GM19240 (cell line): ENCODE data around the gene RGS14.
A peak's percentile ranks its signal among the peaks of the same experiment; 100 is the strongest.
"Not testable (repeated sequence)": the region's sequence is repeated elsewhere in the genome, so short reads cannot be mapped to it uniquely, and the experiment has no call there.

Experiments used
- DNase-seq: peaks from one replicate; pipeline ENCODE4 v3.0.0; 2011; ENCODE audit warnings: low spot score; ENCODE audit not compliant: insufficient read length

The RGS14 gene

DNA sequence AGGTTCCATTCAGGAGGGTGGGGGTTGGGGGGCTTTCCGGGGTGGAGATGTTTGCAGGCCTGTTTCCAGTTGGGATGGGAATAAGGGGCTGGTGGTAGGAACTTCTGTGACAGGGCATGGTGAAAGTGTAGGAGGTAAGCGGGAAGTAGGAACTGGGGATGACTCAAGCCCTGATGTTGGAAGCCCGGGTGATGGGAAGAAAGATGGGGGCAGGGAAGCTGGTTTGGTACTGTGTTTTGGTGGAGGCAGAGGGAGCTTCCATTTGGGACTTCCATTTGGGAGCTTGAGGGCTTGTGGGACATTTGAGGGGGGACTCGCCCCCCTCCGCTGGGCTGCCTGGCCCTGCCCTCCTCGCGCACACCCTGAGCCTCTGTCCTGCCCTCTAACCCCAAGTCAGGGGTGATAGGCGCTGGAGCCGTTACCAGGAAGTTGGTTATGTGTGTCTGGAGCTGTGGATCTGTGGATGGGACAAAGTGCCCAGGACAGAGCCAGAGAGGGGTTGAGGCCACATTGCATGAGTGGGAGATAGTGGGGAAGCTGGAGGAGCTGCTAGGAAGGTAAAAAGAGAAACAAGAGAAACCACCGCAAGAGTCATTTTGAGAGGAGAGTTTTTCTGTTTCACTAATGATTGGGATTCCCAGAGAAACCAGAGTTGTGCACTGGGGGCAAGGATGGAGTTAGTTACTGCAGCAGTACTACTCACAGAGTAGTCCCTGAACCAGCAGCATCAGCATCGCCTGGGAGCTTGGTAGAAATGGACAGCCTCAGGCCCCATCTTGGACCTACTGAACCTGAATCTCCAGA, 6.6 kb downstream of the RGS14 start:
- no peak for DNase-seq

DNA sequence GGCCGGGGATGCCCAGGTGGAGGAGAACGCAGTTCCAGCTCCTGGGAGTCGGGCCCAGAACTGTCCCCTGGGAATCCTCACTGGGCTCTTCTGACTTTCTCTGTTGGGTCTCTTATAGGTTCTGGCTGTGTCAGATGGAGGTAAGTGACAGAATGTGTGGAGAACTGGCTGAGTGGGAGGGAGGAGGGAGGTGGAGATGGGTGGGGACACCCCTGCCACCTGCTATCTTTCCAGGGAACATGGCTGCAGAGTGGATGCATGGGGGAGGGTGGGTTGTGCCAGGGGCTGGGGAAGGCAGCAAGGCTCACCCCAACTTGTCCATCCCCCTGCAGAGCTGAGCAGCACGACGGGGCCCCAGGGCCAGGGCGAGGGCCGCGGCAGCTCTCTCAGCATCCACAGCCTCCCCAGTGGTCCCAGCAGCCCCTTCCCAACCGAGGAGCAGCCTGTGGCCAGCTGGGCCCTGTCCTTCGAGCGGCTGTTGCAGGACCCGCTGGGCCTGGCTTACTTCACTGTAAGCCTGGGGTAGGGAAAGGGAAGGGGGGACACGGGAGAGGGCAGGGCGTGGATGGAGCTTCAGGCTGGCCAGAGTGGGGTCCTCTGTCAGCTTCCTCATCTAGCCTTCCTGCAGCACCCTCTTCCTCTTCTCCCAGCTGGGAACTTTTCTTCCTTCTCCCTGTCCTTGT, 8.3 kb downstream of the RGS14 start:
- DNase-seq: no peak

DNA sequence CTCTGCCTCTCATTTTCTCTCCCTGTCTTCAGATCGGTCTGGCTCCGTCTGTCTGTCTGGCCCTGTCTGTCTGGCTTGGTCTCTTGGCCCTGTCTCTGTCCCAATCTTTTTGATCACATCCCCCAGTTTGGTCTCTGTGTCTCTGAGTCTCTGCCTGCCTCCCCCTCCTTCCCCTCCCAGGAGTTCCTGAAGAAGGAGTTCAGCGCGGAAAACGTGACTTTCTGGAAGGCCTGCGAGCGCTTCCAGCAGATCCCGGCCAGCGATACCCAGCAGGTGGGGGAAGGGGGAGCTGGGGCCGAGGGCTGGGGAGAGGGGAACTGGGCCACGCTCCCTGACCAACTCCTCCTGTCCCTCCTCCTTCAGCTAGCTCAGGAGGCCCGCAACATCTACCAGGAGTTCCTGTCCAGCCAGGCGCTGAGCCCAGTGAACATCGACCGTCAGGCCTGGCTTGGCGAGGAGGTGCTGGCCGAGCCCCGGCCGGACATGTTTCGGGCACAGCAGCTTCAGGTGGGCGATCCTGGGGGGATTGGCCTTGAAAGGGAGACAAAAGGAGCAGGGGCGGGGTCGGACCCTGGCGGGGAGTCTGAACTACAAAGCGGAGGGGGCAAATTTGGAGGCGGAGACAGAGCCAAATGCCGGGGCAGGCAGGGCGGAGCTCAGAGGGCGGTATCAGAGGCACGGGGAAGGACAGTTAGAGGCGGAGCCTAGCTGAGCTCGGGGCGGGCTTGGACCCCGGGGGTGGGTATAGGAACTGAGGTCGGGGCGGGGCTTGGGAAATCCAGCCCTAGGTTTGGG, 9.0 kb downstream of the RGS14 start:
- no peak for DNase-seq

DNA sequence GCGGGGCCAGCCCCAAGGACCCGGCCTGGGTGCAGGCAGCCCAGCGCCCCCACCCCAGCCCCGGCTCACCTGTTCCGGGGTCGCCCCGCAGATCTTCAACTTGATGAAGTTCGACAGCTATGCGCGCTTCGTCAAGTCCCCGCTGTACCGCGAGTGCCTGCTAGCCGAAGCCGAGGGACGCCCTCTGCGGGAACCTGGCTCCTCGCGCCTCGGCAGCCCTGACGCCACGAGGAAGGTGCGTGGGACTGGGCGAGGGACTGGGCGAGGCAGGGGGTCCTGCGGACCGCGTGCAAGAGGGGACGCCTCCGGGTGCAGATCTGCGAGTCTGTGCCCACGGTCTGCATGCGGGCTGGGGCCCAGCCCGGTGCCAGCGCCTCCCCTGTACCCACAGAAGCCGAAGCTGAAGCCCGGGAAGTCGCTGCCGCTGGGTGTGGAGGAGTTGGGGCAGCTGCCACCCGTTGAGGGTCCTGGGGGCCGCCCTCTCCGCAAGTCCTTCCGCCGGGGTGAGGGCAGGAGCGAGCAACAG, 9.7 kb downstream of the RGS14 start:
- no peak for DNase-seq

DNA sequence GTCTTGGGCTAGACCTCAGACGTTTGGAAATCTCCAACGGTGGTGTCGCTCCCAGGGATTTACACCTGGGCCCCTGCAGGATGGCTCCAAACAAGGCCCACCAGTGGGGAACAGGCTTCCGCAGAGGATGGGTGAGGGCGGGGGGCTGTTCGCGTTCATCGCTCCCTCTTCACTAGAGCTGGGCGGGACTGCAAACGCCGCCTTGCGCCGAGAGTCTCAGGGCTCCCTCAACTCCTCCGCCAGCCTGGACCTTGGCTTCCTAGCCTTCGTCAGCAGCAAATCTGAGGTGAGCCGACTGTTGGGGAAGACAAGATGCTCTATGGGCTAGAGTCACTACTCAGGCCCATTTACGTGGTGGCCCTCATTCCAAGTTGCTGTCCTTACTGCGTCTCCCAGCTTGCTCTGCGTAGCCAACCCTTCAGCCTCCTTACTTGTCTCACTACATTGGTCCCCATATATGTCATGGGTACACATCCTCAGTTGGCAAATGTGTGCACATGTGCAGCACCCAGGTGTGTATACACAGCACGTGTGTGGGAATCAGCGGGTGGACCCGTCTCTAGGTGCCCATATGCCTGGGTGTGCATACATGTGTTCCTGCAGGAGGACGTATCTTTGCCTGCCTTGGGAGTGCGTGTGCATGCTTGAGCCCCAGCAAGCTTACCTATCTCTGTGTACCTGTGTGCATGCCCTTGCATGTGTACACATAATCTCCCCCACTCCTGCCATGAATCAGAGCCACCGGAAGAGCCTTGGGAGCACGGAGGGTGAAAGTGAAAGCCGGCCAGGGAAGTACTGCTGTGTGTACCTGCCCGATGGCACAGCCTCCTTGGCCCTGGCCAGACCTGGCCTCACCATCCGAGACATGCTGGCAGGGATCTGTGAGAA, 10.5 kb downstream of the RGS14 start:
- no peak for DNase-seq

DNA sequence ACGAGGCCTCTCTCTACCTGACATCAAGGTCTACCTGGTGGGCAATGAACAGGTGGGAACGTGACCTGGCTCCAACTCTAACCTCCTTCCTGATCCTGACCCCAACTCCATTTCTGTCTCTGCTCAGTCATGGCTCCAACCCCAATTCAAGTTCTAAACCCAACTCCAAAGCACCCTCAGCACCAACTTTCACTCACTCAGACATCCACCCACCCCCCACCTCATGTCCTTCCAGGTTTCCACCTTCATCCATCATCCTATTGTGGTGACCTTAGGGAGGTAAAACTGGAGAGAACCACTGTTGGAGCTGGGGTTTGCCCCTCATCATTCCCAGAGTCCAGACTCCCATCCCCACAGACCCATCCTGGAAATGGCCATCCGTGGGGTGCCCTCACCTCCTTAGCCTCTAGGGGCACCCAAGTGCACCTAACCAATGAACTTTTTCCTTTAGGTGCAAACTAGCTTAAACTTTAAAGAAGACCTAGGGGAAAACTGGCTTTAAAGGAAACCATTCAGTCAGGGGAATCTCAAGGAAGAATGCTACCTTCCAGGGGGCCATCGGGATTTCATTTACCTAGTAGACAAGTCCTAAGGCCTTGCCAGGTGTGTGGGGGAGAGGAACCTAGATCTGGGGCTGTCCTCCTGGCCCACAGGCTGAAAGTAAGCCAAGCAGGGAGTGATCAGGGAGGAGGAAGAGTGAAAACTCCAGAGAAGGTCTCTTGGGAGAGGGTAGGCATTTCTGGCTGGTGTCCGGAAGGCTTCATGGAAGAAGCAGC, 11.3 kb downstream of the RGS14 start:
- no peak for DNase-seq

DNA sequence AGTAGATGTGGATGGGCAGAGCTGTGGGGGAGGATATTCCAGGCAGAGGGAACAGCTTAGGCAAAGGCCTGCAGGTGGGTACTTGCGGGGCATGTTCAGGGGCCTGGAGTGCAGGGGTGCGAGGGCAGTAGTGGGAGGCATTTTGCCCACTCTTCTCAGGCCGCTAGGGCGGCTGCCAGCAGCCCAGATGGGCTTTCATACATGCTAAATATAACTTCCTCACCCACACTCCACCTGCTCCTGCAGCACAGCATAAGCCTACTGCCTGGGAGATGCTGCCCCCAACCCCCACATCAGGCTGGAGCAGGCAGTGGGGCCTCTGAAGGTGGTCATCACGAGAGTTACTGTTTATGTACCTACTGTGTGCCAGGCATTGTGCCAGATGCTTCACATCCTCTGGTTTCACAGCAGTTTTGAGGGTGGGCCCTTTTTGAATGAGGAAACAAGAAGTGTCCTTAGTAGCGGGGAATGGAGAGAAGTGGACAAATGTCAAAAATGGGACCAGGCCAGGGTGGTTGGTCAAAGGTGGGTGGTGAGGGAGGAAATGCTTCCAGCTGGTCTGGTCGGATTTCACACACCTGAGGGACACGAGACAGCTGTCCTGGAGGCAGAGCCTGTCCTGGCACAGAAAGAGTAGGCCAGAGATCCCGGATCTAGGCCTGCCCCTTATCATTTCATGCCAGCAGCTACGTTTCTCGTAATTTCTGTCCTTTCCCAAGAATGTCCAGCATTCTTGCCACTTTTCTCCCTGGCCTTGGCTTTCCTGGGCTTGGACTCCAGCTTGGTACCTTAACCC, 12.1 kb downstream of the RGS14 start:
- DNase-seq: no peak

DNA sequence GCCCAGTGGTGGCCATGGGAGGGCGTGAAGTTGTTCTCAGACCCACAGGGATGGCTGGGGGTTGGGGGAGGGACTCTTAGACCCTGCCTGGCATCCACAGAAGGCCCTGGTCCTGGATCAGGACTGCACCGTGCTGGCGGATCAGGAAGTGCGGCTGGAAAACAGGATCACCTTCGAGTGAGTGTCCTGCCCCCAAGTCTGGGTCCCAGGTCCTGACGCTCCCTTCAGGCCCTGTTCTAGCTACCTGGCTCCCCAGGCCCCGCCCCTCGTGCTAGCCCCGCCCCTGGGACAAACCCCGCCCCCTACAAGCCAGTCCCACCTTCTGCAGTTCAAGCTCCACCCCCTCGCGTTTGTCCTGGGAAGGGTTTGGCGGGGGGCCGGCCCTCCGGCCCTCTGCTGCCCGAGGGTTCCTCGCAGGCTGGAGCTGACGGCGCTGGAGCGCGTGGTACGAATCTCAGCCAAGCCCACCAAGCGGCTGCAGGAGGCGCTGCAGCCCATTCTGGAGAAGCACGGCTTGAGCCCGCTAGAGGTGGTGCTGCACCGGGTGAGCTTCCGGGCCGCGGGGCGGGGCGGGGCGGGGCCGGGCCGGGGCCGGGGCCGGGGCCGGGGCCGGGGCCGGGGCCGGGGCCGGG, 12.9 kb downstream of the RGS14 start:
- peak; percentile 80 for DNase-seq

DNA sequence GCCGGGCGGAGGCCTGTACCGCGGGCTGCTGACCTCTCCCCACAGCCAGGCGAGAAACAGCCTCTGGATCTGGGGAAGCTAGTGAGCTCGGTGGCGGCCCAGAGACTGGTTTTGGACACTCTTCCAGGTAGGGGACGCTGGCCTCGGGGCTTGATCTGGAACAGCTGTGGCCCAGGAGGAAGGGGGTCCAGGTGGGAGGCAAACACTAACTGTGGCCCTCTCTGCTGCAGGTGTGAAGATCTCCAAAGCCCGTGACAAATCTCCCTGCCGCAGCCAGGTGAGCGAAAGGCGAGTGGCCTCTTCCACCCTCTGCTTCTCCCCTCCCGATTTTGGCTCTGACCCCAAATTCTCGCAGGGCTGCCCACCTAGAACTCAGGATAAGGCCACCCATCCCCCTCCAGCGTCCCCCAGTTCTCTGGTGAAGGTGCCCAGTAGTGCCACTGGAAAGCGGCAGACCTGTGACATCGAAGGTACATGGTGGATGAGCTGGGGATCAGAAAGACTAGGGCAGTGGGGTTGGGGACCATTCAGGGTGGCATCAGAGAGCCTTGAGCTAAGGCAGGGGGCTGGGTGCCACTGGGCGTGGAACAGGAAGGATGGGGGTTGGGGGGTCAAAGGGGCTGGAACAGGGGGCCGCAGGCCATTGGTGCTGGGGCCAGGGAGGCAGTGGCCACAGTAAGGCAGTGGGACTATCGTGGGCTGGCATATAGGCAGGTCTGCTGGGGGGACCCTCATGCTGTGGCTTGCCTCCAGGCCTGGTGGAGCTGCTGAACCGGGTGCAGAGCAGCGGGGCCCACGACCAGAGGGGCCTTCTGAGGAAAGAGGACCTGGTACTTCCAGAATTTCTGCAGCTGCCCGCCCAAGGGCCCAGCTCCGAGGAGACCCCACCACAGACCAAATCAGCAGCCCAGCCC, 13.7 kb downstream of the RGS14 start:
- DNase-seq: no peak

DNA sequence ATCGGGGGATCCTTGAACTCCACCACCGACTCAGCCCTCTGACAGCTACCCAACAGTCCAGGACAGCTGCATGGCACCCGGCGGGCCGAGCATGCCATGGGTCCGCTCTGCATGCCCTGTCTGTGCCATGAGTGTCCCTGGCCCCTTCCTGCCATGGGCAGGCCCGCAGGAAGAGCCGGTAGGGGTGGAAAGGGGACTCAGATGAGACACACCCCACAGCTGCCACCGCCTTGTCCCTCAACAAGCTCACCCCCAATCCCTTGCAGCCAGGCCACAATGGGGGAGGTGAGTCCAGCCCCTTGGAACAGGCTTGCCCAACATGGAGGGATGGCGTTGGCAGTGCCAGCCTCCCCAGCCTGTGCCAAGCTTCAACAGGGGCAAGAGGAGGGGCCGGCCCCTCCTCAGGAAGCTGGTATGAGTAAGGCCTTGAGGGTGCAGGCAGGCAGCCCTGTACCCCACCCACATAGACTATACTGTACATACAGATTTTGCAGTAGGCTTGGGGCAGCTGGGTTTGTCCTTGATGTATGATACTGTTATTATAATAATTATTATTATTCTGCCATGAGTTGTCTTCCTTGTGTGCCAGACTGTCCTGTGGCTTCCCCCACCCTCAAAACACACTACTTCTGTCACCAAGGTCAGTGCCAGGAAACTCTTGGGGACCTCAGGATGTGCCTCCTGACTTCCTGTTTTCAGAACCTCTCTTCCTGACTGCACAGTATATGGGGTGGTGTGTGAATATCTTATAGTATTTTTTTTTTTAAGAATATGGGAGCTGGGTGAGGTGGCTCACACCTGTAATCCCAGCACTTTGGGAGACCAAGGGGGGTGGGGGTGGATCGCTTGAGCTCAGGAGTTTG, 14.5 kb downstream of the RGS14 start:
- DNase-seq: no peak

DNA sequence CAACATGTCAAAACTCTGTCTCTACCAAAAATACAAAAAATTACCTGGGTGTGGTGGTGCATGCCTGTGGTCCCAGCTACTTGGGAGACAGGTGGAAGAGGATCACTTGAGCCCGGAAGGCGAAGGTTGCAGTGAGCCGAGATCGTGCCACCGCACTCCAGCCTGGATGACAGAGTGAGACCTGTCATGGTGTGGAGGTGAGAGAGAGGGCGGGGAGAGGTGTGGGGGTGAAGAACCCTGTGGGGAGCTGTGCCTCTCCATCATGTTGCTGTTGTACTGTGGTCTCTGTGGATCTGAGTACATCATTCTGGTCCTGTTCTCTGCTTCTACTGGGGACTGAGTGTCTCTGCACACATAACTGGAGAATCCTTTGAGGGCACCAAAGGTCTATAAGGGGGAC, 15.2 kb downstream of the RGS14 start:
- DNase-seq: no peak

DNA sequence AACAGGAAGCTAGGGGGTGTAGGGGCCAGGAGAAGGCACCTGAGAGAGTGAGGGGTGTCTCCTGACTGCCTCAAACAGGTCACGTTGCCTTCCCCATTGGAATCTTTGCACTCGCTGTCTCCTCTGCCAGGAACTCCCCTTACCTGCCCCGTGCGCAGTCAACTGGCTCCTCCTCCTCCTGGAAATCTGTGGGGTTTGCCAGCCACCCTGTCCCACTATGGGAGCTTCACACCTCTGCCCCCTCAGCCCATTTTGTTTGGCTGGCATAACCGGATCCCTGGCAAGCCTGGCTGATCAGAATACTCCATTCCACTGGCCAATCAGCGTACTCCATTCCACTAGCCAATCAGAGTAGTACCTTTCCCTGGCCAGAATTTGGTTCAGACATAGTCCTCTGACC, 16.1 kb downstream of the RGS14 start:
- DNase-seq: no peak

DNA sequence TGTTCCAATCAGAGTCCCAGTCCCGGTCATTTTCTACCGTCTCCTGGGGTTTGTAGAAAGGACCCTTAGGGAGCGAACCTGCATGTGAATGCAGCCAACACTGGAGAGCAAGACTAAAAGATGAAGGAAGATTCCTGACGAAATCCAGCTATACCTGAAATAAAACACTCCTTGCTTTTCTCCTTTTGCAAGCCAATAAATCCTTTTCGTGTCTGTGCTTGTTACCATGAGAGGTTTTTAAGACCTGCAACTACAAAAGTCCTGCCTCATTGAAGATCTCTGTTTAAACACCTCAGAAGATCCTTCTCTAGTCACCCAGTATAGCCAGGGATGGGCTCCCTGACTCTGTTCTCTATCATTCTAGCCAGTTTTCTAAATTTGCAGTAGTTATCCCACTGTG, 16.5 kb downstream of the RGS14 start:
- no peak for DNase-seq

DNA sequence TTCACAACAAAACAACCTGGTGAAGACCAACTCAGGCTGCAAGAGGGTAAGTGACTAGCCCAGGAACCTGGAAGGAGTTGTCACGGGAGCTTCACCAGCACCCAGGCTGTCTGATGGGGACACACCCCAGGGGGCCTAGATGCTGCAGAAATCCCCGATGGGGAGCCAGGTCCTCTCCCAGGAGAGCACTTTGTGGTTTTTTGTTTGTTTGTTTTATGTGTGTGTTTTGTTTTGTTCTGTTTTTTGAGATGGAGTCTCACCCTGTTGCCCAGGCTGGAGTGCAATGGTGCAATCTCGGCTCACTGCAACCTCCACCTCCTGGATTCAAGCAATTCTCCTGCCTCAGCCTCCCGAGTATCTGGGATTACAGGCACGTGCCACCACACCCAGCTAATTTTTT, 17.8 kb downstream of the RGS14 start:
- not testable (repeated sequence) for DNase-seq

DNA sequence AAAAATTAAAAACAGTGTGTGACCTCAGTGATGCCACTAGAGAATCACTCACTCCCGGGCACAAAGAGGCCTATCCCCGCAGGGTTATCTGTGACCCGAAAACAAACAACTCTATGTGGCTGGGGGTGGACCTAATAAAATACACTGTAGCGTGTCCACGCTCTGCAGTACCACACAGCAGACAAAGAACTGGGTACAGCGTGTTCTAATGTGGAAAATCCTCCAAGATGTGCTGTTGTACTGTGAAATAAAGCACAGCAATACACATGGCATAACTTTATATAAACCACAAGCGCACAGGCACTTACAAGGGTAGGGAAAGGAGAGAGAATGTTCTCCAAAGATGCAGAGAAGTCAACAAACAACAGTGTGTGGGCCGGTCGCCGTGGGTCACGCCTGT, 18.4 kb downstream of the RGS14 start:
- no peak for DNase-seq

DNA sequence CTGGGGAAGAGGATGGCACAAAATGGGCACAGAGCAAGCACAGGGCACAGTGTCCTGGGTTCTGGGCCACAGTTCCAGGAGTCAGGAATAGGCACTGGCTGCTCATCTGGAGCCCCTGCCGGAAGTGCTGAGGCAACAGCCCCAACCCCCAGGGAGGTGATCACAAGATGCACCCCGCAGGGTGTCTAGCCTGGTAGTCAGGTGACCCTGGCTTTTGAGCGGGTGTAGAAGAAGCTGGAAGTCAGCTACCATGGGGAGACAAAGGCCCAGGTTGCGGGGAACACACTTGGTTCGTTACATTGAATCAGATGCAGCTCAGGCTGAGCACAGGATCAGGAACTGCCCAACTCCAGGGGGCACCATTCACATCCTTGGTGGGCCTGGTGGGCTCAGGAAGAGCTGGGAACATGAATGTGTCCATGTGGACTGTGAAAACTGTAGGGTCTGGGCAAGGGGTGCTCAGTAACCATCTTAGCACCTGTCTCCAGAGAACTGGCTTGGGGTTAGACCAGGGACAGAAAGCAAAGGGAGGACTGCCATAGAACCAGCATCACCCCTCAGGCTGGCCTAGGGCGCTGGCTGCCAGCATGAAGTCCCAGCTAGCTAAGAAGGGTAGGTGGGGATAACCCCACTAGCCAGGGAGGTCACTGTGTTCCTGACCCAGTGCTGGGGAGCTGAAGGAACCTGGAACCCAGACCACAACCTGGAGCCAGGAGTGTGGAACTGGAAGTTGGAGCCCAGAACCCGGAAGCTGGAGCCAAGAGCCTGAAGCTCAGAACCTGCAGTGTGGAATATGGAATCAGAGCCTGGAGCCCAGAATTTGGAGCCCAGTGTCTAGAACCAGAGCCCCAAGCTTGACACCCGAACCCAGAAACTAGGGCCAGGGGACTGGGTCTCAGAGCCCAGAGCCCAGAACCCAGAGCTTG, 20.4 kb downstream of the RGS14 start:
- no peak for DNase-seq
